Measurements from ENCODE around the gene UBE2J2. TPM values are rescaled to one million over a fixed set of nuclear protein-coding genes. Genes with fewer than 3 reads are reported as not detected.
A peak's percentile ranks its signal among the peaks of the same experiment; 100 is the strongest.

The UBE2J2 gene
- total and polyA plus RNA-seq, 2 of the 13 experiments (the other 11 are each of a cell fraction or from before 2014, with no cell fraction given), result 25.4 to 29.4 TPM

DNA sequence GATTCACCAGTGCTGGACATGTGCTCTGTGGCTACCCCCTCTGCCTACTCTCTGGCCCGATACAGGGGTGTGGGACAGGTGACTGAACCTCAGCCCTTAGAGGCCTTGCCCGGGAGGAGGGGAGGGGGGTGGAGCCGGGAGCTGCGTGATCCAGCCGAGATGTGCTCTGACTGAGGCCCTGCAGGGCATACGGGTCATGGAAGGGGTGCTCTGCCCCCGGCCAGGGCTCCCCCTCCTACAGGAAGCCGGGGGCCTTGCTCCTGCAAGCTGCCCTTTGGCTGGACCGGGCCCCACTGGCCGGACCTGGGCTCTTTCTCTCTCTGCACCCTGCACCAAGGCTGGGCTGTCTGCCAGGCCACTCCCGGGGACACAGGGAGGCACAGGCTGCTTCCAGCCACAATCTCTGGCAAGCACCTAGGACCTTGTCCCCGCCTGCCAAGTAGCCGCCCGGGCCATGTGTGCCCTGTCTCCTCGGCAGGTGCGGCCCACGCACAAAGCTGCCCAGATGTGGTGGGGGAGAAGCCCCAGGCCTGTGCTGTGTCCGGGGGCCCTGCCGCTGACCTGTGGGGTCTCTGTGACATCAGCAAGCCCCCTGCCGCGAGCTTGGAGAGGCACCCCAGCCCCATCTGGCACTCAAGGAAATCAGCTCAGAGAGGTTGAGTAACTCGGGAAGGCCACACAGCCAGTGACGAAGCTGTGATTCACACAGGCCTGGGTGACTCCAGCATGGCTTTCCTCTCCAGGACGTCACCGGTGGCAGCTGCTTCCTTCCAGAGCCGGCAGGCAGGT is 8.1 kb upstream of the UBE2J2 start (continued):
- TF ChIP-seq, protein P1, sequence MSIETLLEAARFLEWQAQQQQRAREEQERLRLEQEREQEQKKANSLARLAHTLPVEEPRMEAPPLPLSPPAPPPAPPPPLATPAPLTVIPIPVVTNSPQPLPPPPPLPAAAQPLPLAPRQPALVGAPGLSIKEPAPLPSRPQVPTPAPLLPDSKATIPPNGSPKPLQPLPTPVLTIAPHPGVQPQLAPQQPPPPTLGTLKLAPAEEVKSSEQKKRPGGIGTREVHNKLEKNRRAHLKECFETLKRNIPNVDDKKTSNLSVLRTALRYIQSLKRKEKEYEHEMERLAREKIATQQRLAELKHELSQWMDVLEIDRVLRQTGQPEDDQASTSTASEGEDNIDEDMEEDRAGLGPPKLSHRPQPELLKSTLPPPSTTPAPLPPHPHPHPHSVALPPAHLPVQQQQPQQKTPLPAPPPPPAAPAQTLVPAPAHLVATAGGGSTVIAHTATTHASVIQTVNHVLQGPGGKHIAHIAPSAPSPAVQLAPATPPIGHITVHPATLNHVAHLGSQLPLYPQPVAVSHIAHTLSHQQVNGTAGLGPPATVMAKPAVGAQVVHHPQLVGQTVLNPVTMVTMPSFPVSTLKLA (IDR thresholded peaks at IDR 0.05), result 0 out of 2 replicates have a peak, but pooled peaks have one; percentile 40
- TF ChIP-seq IRX3 (CRISPR knock-in tag; IDR thresholded peaks at IDR 0.05; ENCODE audit: borderline replicate concordance, low read depth) (no peak), ZNF607 (CRISPR knock-in tag; IDR thresholded peaks at IDR 0.05; ENCODE audit: borderline replicate concordance) (0 out of 2 replicates have a peak, but pooled peaks have one; percentile 24), ONECUT2 (CRISPR knock-in tag; IDR thresholded peaks at IDR 0.05) (no peak), ZNF564 (CRISPR knock-in tag; IDR thresholded peaks at IDR 0.05) (peak; percentile 81; the same call in 1 of the 2 replicates), CBX1 (IDR thresholded peaks at IDR 0.05; ENCODE audit: low read depth) (peak; percentile 34), IKZF4 (CRISPR knock-in tag; IDR thresholded peaks at IDR 0.05; ENCODE audit: borderline replicate concordance, low read depth, not compliant biosample characterization) (no peak), SUZ12 (IDR thresholded peaks at IDR 0.05; ENCODE audit: low read depth, low read length) (no peak), ESRRA (CRISPR knock-in tag; IDR thresholded peaks at IDR 0.05; ENCODE audit: low read depth) (peak; percentile 50; the same call in 1 of the 2 replicates), ZEB1 (IDR thresholded peaks at IDR 0.05; ENCODE audit: insufficient replicate concordance, low read depth) (peak; percentile 51), MED1 (CRISPR knock-in tag; IDR thresholded peaks at IDR 0.05) (peak; percentile 64), ZKSCAN1 (IDR thresholded peaks at IDR 0.05; ENCODE audit: low read length) (no peak), SRF (IDR thresholded peaks at IDR 0.05; ENCODE audit: low read depth, low read length) (no peak), BORCS8-MEF2B (CRISPR knock-in tag; IDR thresholded peaks at IDR 0.05) (peak; percentile 27; the same call in 1 of the 2 replicates), NCOA1 (CRISPR knock-in tag; IDR thresholded peaks at IDR 0.05) (peak; percentile 69; the same call in 1 of the 2 replicates), ZNF207 (IDR thresholded peaks at IDR 0.05; ENCODE audit: borderline replicate concordance) (no peak), ZBTB8A (CRISPR knock-in tag; IDR thresholded peaks at IDR 0.05; ENCODE audit: borderline replicate concordance, low read depth) (0 out of 2 replicates have a peak, but pooled peaks have one; percentile 35), ZNF567 (CRISPR knock-in tag; IDR thresholded peaks at IDR 0.05; ENCODE audit: borderline replicate concordance) (no peak)
- TF ChIP-seq, protein P2, sequence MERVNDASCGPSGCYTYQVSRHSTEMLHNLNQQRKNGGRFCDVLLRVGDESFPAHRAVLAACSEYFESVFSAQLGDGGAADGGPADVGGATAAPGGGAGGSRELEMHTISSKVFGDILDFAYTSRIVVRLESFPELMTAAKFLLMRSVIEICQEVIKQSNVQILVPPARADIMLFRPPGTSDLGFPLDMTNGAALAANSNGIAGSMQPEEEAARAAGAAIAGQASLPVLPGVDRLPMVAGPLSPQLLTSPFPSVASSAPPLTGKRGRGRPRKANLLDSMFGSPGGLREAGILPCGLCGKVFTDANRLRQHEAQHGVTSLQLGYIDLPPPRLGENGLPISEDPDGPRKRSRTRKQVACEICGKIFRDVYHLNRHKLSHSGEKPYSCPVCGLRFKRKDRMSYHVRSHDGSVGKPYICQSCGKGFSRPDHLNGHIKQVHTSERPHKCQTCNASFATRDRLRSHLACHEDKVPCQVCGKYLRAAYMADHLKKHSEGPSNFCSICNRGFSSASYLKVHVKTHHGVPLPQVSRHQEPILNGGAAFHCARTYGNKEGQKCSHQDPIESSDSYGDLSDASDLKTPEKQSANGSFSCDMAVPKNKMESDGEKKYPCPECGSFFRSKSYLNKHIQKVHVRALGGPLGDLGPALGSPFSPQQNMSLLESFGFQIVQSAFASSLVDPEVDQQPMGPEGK (CRISPR knock-in tag; IDR thresholded peaks at IDR 0.05), result peak; percentile 94
- TF ChIP-seq, protein P3, sequence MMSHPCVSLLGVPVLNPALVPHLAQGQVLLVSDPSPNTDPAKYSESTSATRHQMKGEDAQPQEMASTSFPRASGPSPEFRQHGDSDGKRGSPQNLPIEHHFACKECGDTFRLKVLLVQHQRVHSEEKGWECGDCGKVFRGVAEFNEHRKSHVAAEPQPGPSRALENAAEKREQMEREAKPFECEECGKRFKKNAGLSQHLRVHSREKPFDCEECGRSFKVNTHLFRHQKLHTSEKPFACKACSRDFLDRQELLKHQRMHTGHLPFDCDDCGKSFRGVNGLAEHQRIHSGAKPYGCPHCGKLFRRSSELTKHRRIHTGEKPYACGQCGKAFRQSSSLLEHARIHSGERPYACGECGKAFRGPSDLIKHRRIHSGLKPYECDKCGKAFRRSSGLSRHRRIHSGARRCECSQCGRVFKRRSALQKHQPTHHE (CRISPR knock-in tag; IDR thresholded peaks at IDR 0.05; ENCODE audit: borderline replicate concordance), result no peak
- TF ChIP-seq, protein P4, sequence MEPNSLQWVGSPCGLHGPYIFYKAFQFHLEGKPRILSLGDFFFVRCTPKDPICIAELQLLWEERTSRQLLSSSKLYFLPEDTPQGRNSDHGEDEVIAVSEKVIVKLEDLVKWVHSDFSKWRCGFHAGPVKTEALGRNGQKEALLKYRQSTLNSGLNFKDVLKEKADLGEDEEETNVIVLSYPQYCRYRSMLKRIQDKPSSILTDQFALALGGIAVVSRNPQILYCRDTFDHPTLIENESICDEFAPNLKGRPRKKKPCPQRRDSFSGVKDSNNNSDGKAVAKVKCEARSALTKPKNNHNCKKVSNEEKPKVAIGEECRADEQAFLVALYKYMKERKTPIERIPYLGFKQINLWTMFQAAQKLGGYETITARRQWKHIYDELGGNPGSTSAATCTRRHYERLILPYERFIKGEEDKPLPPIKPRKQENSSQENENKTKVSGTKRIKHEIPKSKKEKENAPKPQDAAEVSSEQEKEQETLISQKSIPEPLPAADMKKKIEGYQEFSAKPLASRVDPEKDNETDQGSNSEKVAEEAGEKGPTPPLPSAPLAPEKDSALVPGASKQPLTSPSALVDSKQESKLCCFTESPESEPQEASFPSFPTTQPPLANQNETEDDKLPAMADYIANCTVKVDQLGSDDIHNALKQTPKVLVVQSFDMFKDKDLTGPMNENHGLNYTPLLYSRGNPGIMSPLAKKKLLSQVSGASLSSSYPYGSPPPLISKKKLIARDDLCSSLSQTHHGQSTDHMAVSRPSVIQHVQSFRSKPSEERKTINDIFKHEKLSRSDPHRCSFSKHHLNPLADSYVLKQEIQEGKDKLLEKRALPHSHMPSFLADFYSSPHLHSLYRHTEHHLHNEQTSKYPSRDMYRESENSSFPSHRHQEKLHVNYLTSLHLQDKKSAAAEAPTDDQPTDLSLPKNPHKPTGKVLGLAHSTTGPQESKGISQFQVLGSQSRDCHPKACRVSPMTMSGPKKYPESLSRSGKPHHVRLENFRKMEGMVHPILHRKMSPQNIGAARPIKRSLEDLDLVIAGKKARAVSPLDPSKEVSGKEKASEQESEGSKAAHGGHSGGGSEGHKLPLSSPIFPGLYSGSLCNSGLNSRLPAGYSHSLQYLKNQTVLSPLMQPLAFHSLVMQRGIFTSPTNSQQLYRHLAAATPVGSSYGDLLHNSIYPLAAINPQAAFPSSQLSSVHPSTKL (CRISPR knock-in tag; IDR thresholded peaks at IDR 0.05), result 0 out of 2 replicates have a peak, but pooled peaks have one; percentile 51

Data from HepG2 (cell line).